ENCODE data around the gene WDR72.
"Not testable (repeated sequence)": the region's sequence is repeated elsewhere in the genome, so short reads cannot be mapped to it uniquely, and the experiment has no call there.

Gene WDR72

GRCh38 chr15:53564647-53565046 lies 194.8 kb downstream of the WDR72 start:
- no peak overlapping the region for H3K27ac ChIP-seq (ENCODE audit: low read depth, low read length, severe bottlenecking)
- no peaks in the 10 kb centered on the region for H3K36me3 ChIP-seq (ENCODE audit: control insufficient read depth, insufficient read depth, low read length)
- 87 to 100% methylated on average over 1 to 2 of the region's 2 CpGs for WGBS, 2 experiments (ENCODE audit: insufficient coverage in 2 of 2)
- H3K4me1 ChIP-seq (ENCODE audit: control insufficient read depth, insufficient read depth, low read length, poor library complexity, severe bottlenecking): no peaks in the 10 kb centered on the region
- H3K4me3 ChIP-seq (ENCODE audit: extremely low read depth, insufficient read depth, low read length, poor library complexity, severe bottlenecking): no peak overlapping the region
- H3K9me3 ChIP-seq (ENCODE audit: control insufficient read depth, low read length): no peaks in the 10 kb centered on the region

- H3K4me1 ChIP-seq (ENCODE audit: control insufficient read depth, insufficient read depth, low read length, poor library complexity, severe bottlenecking): no peaks in the 10 kb centered on the region
- H3K9me3 ChIP-seq (ENCODE audit: control insufficient read depth, low read length): no peaks in the 10 kb centered on the region
- H3K36me3 ChIP-seq (ENCODE audit: control insufficient read depth, insufficient read depth, low read length): no peaks in the 10 kb centered on the region
- H3K27ac ChIP-seq (ENCODE audit: low read depth, low read length, severe bottlenecking): no peak overlapping the region
- WGBS, 2 experiments (ENCODE audit: insufficient coverage in 2 of 2): 94 to 96% methylated on average over 2 to 3 of the region's 4 CpGs
- no peak overlapping the region for H3K4me3 ChIP-seq (ENCODE audit: extremely low read depth, insufficient read depth, low read length, poor library complexity, severe bottlenecking)
Observed at GRCh38 chr15:53563627-53564026, 195.8 kb downstream of the WDR72 start.

GRCh38 chr15:53559364-53560277 lies 199.8 kb downstream of the WDR72 start:
- H3K36me3 ChIP-seq (ENCODE audit: control insufficient read depth, insufficient read depth, low read length): no peaks in the 10 kb centered on the region
- 79 to 88% methylated on average over 6 of the region's 7 CpGs for WGBS, 2 experiments (ENCODE audit: insufficient coverage in 2 of 2)
- no peaks in the 10 kb centered on the region for H3K4me1 ChIP-seq (ENCODE audit: control insufficient read depth, insufficient read depth, low read length, poor library complexity, severe bottlenecking)
- no peak overlapping the region for H3K4me3 ChIP-seq (ENCODE audit: extremely low read depth, insufficient read depth, low read length, poor library complexity, severe bottlenecking)
- H3K27ac ChIP-seq (ENCODE audit: low read depth, low read length, severe bottlenecking): no peak overlapping the region
- no peaks in the 10 kb centered on the region for H3K9me3 ChIP-seq (ENCODE audit: control insufficient read depth, low read length)

GRCh38 chr15:53558384-53558783 lies 201.1 kb downstream of the WDR72 start:
- no CpG with 5 or more reads among the region's 1 CpG for WGBS, 2 experiments (ENCODE audit: insufficient coverage in 2 of 2)
- no peak overlapping the region for H3K4me3 ChIP-seq (ENCODE audit: extremely low read depth, insufficient read depth, low read length, poor library complexity, severe bottlenecking)
- H3K9me3 ChIP-seq (ENCODE audit: control insufficient read depth, low read length): no peaks in the 10 kb centered on the region
- H3K36me3 ChIP-seq (ENCODE audit: control insufficient read depth, insufficient read depth, low read length): no peaks in the 10 kb centered on the region
- no peak overlapping the region for H3K27ac ChIP-seq (ENCODE audit: low read depth, low read length, severe bottlenecking)
- H3K4me1 ChIP-seq (ENCODE audit: control insufficient read depth, insufficient read depth, low read length, poor library complexity, severe bottlenecking): no peaks in the 10 kb centered on the region

GRCh38 chr15:53555226-53555625 lies 204.2 kb downstream of the WDR72 start:
- Histone ChIP-seq H3K9me3 (ENCODE audit: control insufficient read depth, low read length) (no peaks in the 10 kb centered on the region), H3K27ac (ENCODE audit: low read depth, low read length, severe bottlenecking) (no peak overlapping the region), H3K4me3 (ENCODE audit: extremely low read depth, insufficient read depth, low read length, poor library complexity, severe bottlenecking) (no peak overlapping the region), H3K4me1 (ENCODE audit: control insufficient read depth, insufficient read depth, low read length, poor library complexity, severe bottlenecking) (no peaks in the 10 kb centered on the region), H3K36me3 (ENCODE audit: control insufficient read depth, insufficient read depth, low read length) (no peaks in the 10 kb centered on the region)
- WGBS, 2 experiments (ENCODE audit: insufficient coverage in 2 of 2): 93 to 95% methylated on average over 5 of the region's 7 CpGs

GRCh38 chr15:53549697-53550305 lies 209.7 kb downstream of the WDR72 start:
- H3K9me3 ChIP-seq (ENCODE audit: control insufficient read depth, low read length): no peaks in the 10 kb centered on the region
- WGBS, 2 experiments (ENCODE audit: insufficient coverage in 2 of 2): 76 to 83% methylated on average over 1 to 2 of the region's 3 CpGs

GRCh38 chr15:53548236-53548635 lies 211.2 kb downstream of the WDR72 start:
- H3K9me3 ChIP-seq (ENCODE audit: control insufficient read depth, low read length): no peaks in the 10 kb centered on the region
- H3K4me1 ChIP-seq (ENCODE audit: control insufficient read depth, insufficient read depth, low read length, poor library complexity, severe bottlenecking): no peaks in the 10 kb centered on the region
- 85 to 95% methylated on average over 2 of the region's 4 CpGs for WGBS, 2 experiments (ENCODE audit: insufficient coverage in 2 of 2)
- no peaks in the 10 kb centered on the region for H3K36me3 ChIP-seq (ENCODE audit: control insufficient read depth, insufficient read depth, low read length)
- H3K4me3 ChIP-seq (ENCODE audit: extremely low read depth, insufficient read depth, low read length, poor library complexity, severe bottlenecking): no peak overlapping the region
- no peak overlapping the region for H3K27ac ChIP-seq (ENCODE audit: low read depth, low read length, severe bottlenecking)

More at GRCh38 chr15:53549697-53550305, 209.7 kb downstream of the WDR72 start:
- no peak overlapping the region for H3K4me3 ChIP-seq (ENCODE audit: extremely low read depth, insufficient read depth, low read length, poor library complexity, severe bottlenecking)
- H3K27ac ChIP-seq (ENCODE audit: low read depth, low read length, severe bottlenecking): no peak overlapping the region
- H3K36me3 ChIP-seq (ENCODE audit: control insufficient read depth, insufficient read depth, low read length): no peaks in the 10 kb centered on the region
- no peaks in the 10 kb centered on the region for H3K4me1 ChIP-seq (ENCODE audit: control insufficient read depth, insufficient read depth, low read length, poor library complexity, severe bottlenecking)

GRCh38 chr15:53540626-53541300 lies 218.7 kb downstream of the WDR72 start:
- WGBS, 2 experiments (ENCODE audit: insufficient coverage in 2 of 2): 82 to 98% methylated on average over 2 to 14 of the region's 34 CpGs
- H3K9me3 ChIP-seq (ENCODE audit: control insufficient read depth, low read length); H3K27ac ChIP-seq (ENCODE audit: low read depth, low read length, severe bottlenecking); H3K4me3 ChIP-seq (ENCODE audit: extremely low read depth, insufficient read depth, low read length, poor library complexity, severe bottlenecking); H3K4me1 ChIP-seq (ENCODE audit: control insufficient read depth, insufficient read depth, low read length, poor library complexity, severe bottlenecking); H3K36me3 ChIP-seq (ENCODE audit: control insufficient read depth, insufficient read depth, low read length): not testable (repeated sequence)

- Histone ChIP-seq H3K4me3 (ENCODE audit: extremely low read depth, insufficient read depth, low read length, poor library complexity, severe bottlenecking) (no peak overlapping the region), H3K4me1 (ENCODE audit: control insufficient read depth, insufficient read depth, low read length, poor library complexity, severe bottlenecking) (no peaks in the 10 kb centered on the region), H3K9me3 (ENCODE audit: control insufficient read depth, low read length) (no peaks in the 10 kb centered on the region), H3K27ac (ENCODE audit: low read depth, low read length, severe bottlenecking) (no peak overlapping the region), H3K36me3 (ENCODE audit: control insufficient read depth, insufficient read depth, low read length) (no peaks in the 10 kb centered on the region)
- WGBS, 2 experiments (ENCODE audit: insufficient coverage in 2 of 2): no CpG with 5 or more reads among the region's 3 CpGs
Observed at GRCh38 chr15:53539878-53540277, 219.6 kb downstream of the WDR72 start.

- Histone ChIP-seq H3K9me3 (ENCODE audit: control insufficient read depth, low read length) (no peaks in the 10 kb centered on the region), H3K4me1 (ENCODE audit: control insufficient read depth, insufficient read depth, low read length, poor library complexity, severe bottlenecking) (no peaks in the 10 kb centered on the region), H3K27ac (ENCODE audit: low read depth, low read length, severe bottlenecking) (no peak overlapping the region), H3K36me3 (ENCODE audit: control insufficient read depth, insufficient read depth, low read length) (no peaks in the 10 kb centered on the region), H3K4me3 (ENCODE audit: extremely low read depth, insufficient read depth, low read length, poor library complexity, severe bottlenecking) (no peak overlapping the region)
- WGBS, 2 experiments (ENCODE audit: insufficient coverage in 2 of 2): 71 to 92% methylated on average over 2 to 4 of the region's 6 CpGs
Observed at GRCh38 chr15:53536479-53537120, 222.9 kb downstream of the WDR72 start.

Measured in mesodermal cell (in vitro differentiated cells).